Urothelium cell line (cell line): ENCODE data around the gene CDH23.

ENCODE experiments used
- DNase-seq: peaks from one replicate; pipeline ENCODE4 v3.0.0; 2011; ENCODE audit warnings: low spot score, mixed read lengths
- FAIRE-seq: peaks from 2 replicates; lab custom pipeline; 2011; peaks lifted over from hg19 to GRCh38; lab: Jason Lieb, UNC

Gene CDH23

GRCh38 chr10:71531485-71532446 lies 135.0 kb downstream of the CDH23 start:
- peak; percentile 40 for DNase-seq
- FAIRE-seq = no peak

DNA sequence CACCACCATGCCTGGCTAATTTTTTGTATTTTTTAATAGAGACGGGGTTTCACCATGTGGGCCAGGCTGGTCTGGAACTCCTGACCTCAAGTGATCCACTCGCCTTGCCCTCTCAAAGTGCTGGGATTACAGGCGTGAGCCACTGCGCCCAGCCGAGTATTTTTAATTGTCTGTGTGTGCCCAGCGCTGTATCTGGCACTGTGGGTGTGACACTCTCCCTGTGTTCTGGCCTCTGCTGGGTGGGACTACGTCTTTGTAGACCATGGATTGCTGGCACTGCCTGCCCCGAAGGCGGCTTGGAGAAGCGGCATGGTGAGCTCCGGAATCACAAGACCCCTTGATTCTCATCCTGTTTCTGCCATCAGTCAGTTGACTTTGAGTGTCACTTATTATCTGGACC lies 136.2 kb downstream of the CDH23 start:
- FAIRE-seq (no peak), DNase-seq (no peak)

- no peak for DNase-seq
- no peak for FAIRE-seq
These were observed 137.2 kb downstream of the CDH23 start for GRCh38 chr10:71533936-71534335.

DNA sequence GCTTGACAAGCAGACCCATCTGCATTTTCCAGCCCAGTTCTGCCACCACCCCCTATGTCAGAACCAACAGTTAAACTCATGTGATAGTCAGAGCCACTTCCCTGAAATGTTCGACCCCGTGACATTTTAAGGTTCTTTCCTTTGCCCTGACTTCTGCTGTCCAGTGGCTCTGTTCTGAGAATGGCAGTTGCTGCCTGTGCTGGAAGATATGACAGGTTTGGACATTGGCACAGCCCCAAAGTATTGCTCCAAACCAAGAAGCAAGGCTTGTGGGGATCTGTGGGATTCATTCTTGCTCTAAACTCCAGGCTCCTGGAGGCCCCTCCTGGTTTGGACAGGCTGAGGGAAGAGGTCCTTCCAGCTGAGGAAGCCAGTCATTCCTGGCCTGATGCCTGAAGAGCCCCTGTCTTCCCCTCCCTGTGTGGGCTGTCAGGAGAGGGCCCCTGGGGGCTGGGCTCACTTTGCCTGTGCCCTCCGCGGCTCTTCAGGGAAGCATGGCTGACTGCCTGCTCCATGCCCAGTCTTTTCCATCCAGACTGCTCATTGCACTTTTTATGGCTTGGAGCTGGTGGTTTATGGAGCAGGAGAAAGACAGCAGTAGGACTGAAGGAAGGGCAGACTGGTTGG lies 138.0 kb downstream of the CDH23 start:
- no peak for FAIRE-seq

GRCh38 chr10:71536332-71536731 lies 139.6 kb downstream of the CDH23 start:
- DNase-seq (no peak), FAIRE-seq (no peak)

More for the DNA sequence above, 138.0 kb downstream of the CDH23 start:
- no peak for DNase-seq

DNA sequence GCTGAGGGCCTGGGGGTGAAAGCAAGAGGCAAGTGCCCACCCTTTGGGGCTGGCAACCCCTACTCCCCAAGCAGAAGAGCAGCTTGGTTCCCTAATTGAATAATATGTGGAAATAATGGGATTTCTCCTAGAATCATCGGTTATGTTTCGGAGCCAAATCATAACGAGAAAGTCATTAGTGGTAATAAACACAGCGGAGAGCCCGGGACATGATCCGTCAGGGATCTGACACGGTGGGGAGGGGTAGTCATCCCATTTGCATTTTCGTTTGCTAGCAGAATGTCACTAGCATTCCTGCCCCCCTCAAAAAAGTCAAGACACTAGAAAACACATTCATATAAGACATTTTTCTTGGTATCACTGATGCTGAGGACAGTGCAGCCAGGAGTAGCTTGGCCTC lies 140.4 kb downstream of the CDH23 start:
- FAIRE-seq = no peak
- no peak for DNase-seq

- no peak for DNase-seq
- no peak for FAIRE-seq
These were observed 141.0 kb downstream of the CDH23 start for GRCh38 chr10:71537681-71538080.

DNA sequence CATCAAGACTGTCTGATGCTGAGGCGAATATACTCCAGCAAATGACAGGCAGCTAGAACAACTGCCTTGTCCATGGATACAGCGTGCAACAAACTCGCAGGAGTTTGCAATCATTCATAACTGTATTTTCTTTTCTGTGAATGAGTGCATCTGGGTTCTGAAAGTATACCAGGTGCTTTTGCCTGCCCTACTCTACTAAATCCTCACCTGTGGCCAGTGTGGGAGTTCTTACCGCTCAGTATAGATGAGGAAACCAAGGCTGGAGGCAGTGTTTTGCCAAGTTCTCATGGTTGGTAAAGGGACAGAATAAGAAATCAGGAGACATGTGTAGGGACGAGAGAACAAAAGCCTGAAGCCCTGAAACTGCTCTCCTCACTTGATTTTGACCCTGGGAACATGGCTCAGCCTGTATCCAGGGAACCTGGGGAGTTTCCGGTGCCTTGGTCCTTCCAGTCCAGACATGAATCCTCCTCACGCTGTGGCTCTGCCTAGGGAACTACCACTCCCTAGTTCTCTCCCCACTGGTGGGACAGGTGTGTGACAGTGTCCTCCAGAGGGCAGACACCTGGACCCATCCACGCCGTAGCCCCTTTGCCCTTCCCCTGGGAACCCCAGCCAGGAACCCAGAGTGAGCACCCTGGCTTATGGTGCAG lies 142.0 kb downstream of the CDH23 start:
- FAIRE-seq (no peak), DNase-seq (no peak)

DNA sequence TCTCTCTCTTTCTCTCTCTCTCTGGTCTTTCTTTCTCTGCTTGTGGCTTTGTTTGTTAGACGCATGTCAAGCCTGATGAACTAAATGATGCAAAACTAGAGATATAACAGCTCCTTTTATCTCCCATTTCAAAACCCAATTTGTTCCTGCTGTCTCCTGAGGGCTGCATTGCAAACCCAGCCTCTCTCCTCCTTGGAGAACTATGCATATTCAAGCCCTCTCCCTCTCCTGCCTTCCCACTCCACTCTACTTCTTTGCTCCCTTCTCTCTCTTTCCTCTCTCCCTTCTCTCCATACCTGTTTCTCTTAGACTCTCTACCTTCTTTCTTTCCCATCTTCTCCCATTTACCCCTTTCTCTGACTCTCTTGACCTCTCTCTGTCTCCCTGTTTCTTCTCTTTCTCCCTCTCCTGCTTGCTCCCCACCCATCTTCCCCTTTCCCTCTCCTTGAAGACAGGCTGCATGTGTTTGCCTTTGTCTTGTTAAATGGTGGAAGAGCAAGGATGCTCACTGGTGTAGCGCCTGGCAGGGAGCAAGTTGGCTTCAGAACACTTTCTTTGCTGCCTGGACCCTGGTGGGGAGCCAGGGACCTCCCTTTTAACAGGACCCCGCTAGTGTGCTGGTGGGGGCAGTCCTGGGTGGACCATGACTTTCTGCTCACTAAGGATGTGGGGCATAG lies 142.9 kb downstream of the CDH23 start:
- FAIRE-seq (peak; percentile 48), DNase-seq (no peak)

GRCh38 chr10:71542478-71542877 lies 145.8 kb downstream of the CDH23 start:
- FAIRE-seq = no peak
- DNase-seq = no peak

GRCh38 chr10:71543608-71544170 lies 147.0 kb downstream of the CDH23 start:
- DNase-seq = no peak
- FAIRE-seq = no peak

DNA sequence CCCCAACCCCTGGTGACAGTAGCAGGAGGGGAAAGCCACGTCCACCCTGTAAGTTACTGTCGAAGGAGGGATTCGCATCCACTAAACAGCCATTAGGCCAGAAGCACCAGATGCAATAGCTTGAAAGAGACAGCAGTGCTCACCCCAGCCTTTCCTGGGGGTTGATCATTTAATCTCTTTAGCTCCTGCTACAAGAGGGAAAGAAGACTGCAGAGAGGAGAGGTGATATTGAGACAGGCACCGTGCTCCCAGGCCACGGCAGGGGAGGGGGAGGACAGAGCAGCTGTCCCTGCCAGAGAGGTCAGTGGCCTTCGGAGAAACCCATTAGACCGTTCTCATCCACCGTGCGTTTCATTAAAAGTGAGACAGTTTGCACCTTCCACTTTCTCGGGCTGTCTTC lies 148.3 kb downstream of the CDH23 start:
- no peak for DNase-seq
- FAIRE-seq = no peak

GRCh38 chr10:71546220-71546619 lies 149.5 kb downstream of the CDH23 start:
- DNase-seq (no peak), FAIRE-seq (no peak)

GRCh38 chr10:71547312-71547711 lies 150.6 kb downstream of the CDH23 start:
- DNase-seq (no peak), FAIRE-seq (no peak)

- DNase-seq (no peak), FAIRE-seq (peak; percentile 83)
These were observed 151.4 kb downstream of the CDH23 start for GRCh38 chr10:71547876-71548846.

- no peak for DNase-seq
- FAIRE-seq = no peak
These were observed 153.2 kb downstream of the CDH23 start for GRCh38 chr10:71549766-71550533.

- DNase-seq = no peak
- no peak for FAIRE-seq
These were observed 153.9 kb downstream of the CDH23 start for GRCh38 chr10:71550628-71551027.

DNA sequence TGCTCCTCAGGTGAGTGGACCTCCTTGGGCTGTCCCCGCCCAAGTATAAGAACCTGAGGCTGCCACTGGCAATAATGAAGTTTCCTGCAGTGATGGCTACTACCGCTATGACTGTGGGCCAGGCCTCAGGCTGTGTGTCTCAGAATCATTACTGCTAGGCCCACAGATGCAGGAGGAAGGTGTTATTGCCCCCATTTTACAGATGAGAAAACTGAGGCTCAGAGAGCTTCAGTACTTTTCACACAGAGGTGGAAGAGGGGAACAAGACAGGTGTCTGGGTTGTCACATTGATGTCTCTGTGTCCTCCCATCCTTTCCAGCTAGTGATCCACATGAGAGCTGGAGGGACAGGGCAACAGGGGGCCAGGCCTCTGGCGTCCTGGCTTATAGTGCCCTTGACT lies 155.2 kb downstream of the CDH23 start:
- no peak for DNase-seq
- no peak for FAIRE-seq

DNA sequence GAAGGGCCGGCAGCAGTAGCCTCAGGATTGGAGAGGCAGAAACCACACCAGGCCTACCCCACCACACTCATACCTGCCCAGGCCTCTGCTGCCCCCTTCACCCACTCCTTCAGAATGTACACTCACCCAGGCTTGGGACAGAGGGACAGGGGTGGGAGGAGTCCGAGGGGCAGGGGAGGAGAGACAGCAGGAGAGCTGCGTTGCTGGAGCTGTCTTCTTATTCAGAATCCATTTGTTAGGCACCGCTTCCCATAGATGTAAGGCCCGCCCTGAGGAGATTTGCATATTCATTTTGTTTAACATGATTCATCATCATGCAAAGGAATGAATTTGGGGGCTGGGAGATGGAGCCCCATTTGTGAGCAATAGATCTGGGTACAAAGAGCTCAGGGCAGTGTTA lies 156.7 kb downstream of the CDH23 start:
- no peak for FAIRE-seq
- DNase-seq = no peak
